Measurements from ENCODE around the gene PSMG4. TPM values are rescaled to one million over a fixed set of nuclear protein-coding genes. Genes with fewer than 3 reads are reported as not detected.

Gene PSMG4
- total RNA-seq, 3 donors from 2014 or later, result 14.8 to 19.8 (median 16.2) TPM

GRCh38 chr6:3251462-3252314 is 7.1 kb upstream of the PSMG4 start:
- H3K36me3 ChIP-seq (ENCODE audit: low read depth), result no peaks in the 10 kb centered on the region
- peak; percentile 92 for ATAC-seq
- no peaks in the 10 kb centered on the region for H3K9me3 ChIP-seq
- H3K4me1 ChIP-seq (ENCODE audit: low read depth), result no peaks in the 10 kb centered on the region
- peak; percentile 95 for TF ChIP-seq CTCF (IDR thresholded peaks at IDR 0.05)
- intact Hi-C loops (cut with DNase I, micrococcal nuclease), result loop anchor here (5.0 to 10.0 kb wide), 2 partner anchors 124 to 127 kb away; no protein-coding TSS in a partner anchor
- H3K4me3 ChIP-seq, result no peak overlapping the region
- DNase-seq, result peak; percentile 80 to 92 (median 89)

GRCh38 chr6:3252369-3252768 is 6.4 kb upstream of the PSMG4 start:
- no peaks in the 10 kb centered on the region for H3K4me1 ChIP-seq (ENCODE audit: low read depth)
- intact Hi-C loops (cut with DNase I, micrococcal nuclease), result loop anchor here (5.0 to 10.0 kb wide), 2 partner anchors 125 to 128 kb away; no protein-coding TSS in a partner anchor

GRCh38 chr6:3252861-3253596 is 5.7 kb upstream of the PSMG4 start:
- intact Hi-C loops (cut with DNase I, micrococcal nuclease), result loop anchor here (5.0 to 10.0 kb wide), 2 partner anchors 126 to 128 kb away; no protein-coding TSS in a partner anchor
- Histone ChIP-seq H3K36me3 (ENCODE audit: low read depth) (no peaks in the 10 kb centered on the region), H3K9me3 (no peaks in the 10 kb centered on the region), H3K4me3 (no peak overlapping the region), H3K4me1 (ENCODE audit: low read depth) (no peaks in the 10 kb centered on the region)
- DNase-seq, result no peak
- no peak for TF ChIP-seq CTCF (IDR thresholded peaks at IDR 0.05)
- no peak for ATAC-seq

More at GRCh38 chr6:3252369-3252768, 6.4 kb upstream of the PSMG4 start:
- no peak for DNase-seq
- ATAC-seq, result no peak
- Histone ChIP-seq H3K36me3 (ENCODE audit: low read depth) (no peaks in the 10 kb centered on the region), H3K4me3 (no peak overlapping the region), H3K9me3 (no peaks in the 10 kb centered on the region)
- no peak for TF ChIP-seq CTCF (IDR thresholded peaks at IDR 0.05)

GRCh38 chr6:3253597-3253961 is 5.2 kb upstream of the PSMG4 start:
- ATAC-seq (no peak), DNase-seq (no peak)
- Histone ChIP-seq H3K36me3 (ENCODE audit: low read depth) (no peaks in the 10 kb centered on the region), H3K9me3 (no peaks in the 10 kb centered on the region), H3K4me3 (no peak overlapping the region), H3K4me1 (ENCODE audit: low read depth) (no peaks in the 10 kb centered on the region)
- intact Hi-C loops (cut with DNase I, micrococcal nuclease), result loop anchor here (5.0 to 10.0 kb wide), 2 partner anchors 126 to 129 kb away; no protein-coding TSS in a partner anchor
- no peak for TF ChIP-seq CTCF (IDR thresholded peaks at IDR 0.05)

GRCh38 chr6:3258201-3258600 is 546 bp upstream of the PSMG4 start:
- DNase-seq (no peak), ATAC-seq (no peak)
- Histone ChIP-seq H3K4me3 (no peak overlapping the region), H3K9me3 (no peaks in the 10 kb centered on the region), H3K4me1 (ENCODE audit: low read depth) (peaks cover 9% of the 10 kb centered on the region), H3K36me3 (ENCODE audit: low read depth) (no peaks in the 10 kb centered on the region)
- intact Hi-C loops (cut with DNase I, micrococcal nuclease), result loop anchor here in 1 of 2 donors (10.0 kb wide), 1 partner anchor 133 kb away; no protein-coding TSS in a partner anchor
- no peak for TF ChIP-seq CTCF (IDR thresholded peaks at IDR 0.05)
